ENCODE measurements around the gene STXBP5.

DNA sequence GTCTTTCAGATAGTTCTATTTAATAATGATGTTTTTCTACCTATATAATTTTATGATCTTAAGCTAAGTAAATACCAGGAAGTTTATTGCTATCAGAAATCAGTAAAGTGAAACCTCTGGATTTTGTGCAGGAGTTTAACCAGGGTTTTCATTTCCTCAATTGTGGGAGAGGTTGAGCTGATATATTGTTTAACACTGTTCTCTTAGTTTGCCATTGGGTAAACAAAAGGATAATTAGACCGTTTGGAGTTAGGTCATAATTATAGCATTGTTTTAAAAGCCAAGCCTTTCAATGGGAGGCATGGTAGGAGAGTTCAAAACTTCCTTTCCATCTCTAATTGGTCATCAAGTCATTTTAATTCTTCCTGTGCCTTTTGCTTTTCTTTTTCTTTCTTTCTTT is 58.7 kb downstream of the STXBP5 start:
- TF ChIP-seq POLR2A (IDR thresholded peaks at IDR 0.05; ENCODE audit: low read length) (no peak), GATA1 (IDR thresholded peaks at IDR 0.05; ENCODE audit: low read depth, low read length) (no peak)
